Activated CD4-positive, alpha-beta memory T cell treated with anti-CD3 and anti-CD28 coated beads for 36 hours (primary cell): Measurements from ENCODE around the gene ZNF408. TPM values are rescaled to one million over a fixed set of nuclear protein-coding genes. Genes with fewer than 3 reads are reported as not detected.
A peak's percentile ranks its signal among the peaks of the same experiment; 100 is the strongest.
"Not testable (repeated sequence)": the region's sequence is repeated elsewhere in the genome, so short reads cannot be mapped to it uniquely, and the experiment has no call there.

Experiments used
- CTCF ChIA-PET: fragments of 350-600 bp; sonication (Branson Sonifier 250); formaldehyde crosslinking; loops from one replicate; lab custom pipeline; 2021; ENCODE audit warnings: antibody characterized with exemption, inconsistent platforms; lab: Charles Lee
- POLR2A ChIA-PET: fragments of 350-600 bp; sonication (Branson Sonifier 250); formaldehyde crosslinking; loops from one replicate; lab custom pipeline; 2021; ENCODE audit warnings: antibody characterized with exemption; lab: Charles Lee
- DNase-seq: peaks from one replicate; pipeline ENCODE4 v3.0.0-alpha.2; 2020
- H3K27ac Mint-ChIP-seq: one replicate; pipeline ENCODE4 v1.8.0; 2021; ENCODE audit warnings: mixed read lengths
- H3K27me3 Mint-ChIP-seq: one replicate; pipeline ENCODE4 v1.8.0; 2021; ENCODE audit warnings: mixed read lengths
- H3K36me3 Mint-ChIP-seq: one replicate; pipeline ENCODE4 v1.8.0; 2021; ENCODE audit warnings: mixed read lengths
- H3K4me1 Mint-ChIP-seq: one replicate; pipeline ENCODE4 v1.8.0; 2021; ENCODE audit warnings: low read depth, mixed read lengths
- H3K4me3 Mint-ChIP-seq: one replicate; pipeline ENCODE4 v1.8.0; 2021; ENCODE audit warnings: mild to moderate bottlenecking, mixed read lengths
- H3K9me3 Mint-ChIP-seq: one replicate; pipeline ENCODE4 v1.8.0; 2021; ENCODE audit warnings: mixed read lengths
- intact Hi-C: fragments of 100-400 bp; cut with micrococcal nuclease; formaldehyde crosslinking; loops from one replicate; pipeline ENCODE4 v1.15.1; 2023
- total RNA-seq, 2 experiments: library from RNA; stranded (reverse); gene quantifications; one replicate each; pipeline ENCODE4 v1.2.3, GENCODE V29; 2021

Gene ZNF408
- total RNA-seq, 2 experiments from 2014 or later, result 9.4 to 10.7 TPM

DNA sequence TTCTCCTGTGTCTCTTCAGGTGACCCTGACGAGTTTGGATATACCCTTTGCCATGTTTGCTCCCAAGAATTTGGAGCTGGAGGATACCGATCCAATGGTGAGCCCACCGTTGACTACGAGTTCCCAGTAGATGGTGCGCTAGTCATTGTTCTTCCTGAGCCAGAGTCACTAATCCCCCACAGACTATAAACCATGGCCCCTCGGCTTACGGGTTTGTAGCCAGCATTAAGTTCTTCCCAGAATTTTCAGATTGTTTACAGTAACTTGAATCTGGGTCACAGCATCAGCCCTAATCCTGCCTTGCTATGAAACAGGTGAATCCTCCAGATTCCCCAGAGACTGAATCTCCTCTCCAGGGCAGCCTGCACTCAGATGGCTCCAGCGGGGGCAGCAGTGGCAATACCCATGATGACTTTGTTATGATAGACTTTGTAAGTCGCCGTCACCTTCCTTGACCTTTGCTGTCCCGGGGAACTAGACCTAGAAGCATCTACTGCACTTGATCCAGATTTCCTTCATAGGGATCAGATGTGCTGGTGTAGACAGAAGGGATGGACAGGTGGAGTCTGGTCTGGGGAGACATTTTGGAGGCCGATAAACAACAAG is 32.2 kb upstream of the ZNF408 start:
- ChIA-PET CTCF (interaction anchor here (0.6 kb wide), 1 partner anchor 30 kb away, joined by 3 read pairs; no protein-coding TSS in a partner anchor), POLR2A (no interaction called here)
- H3K27me3 Mint-ChIP-seq, result no peaks in the 10 kb centered on the region
- H3K4me3 Mint-ChIP-seq, result no peak overlapping the region
- no peaks in the 10 kb centered on the region for H3K9me3 Mint-ChIP-seq
- intact Hi-C loops, result no loop called here
- H3K36me3 Mint-ChIP-seq, result peaks cover 26% of the 10 kb centered on the region
- H3K4me1 Mint-ChIP-seq, result peaks cover 43% of the 10 kb centered on the region
- no peak for DNase-seq
- H3K27ac Mint-ChIP-seq, result no peak overlapping the region

DNA sequence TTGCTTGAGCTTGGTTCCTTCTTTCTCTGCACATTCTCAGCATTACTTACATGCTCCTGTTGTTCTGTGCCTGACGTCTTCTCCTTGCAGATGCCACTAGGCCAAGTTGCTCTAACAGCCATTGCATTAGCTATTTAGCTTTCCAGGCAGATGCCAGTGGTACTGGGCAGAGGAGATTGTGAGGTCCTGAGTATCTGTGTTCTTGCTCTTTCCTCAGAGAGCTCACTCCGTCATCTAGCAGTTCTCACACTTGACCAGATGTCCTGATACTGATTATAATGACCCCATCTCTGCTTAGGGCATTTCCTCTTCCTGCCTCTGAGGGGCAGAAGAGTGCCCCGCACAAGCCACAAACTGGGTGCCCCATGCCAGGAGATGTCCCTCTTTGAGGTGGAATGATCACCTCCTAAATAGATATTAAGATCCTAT is 31.1 kb upstream of the ZNF408 start:
- Mint-ChIP-seq H3K36me3 (peaks cover 23% of the 10 kb centered on the region), H3K4me1 (peaks cover 54% of the 10 kb centered on the region), H3K9me3 (no peaks in the 10 kb centered on the region), H3K27ac (peak overlapping the region; percentile 66), H3K27me3 (no peaks in the 10 kb centered on the region), H3K4me3 (no peak overlapping the region)
- ChIA-PET POLR2A (interaction anchor here (0.5 to 0.6 kb wide), 2 partner anchors 15 to 39 kb away, joined by 3 read pairs; no protein-coding TSS in a partner anchor), CTCF (interaction anchor here (0.7 to 1.7 kb wide), 3 partner anchors 33 to 109 kb away, joined by 3 to 6 read pairs (median 4); partner anchors contain the start of genes ATG13 and HARBI1)
- DNase-seq, result peak; percentile 23
- intact Hi-C loops, result loop anchor here (2.0 kb wide), 1 partner anchor 31 kb away; the partner anchor contains the start of genes ARHGAP1 and ZNF408

DNA sequence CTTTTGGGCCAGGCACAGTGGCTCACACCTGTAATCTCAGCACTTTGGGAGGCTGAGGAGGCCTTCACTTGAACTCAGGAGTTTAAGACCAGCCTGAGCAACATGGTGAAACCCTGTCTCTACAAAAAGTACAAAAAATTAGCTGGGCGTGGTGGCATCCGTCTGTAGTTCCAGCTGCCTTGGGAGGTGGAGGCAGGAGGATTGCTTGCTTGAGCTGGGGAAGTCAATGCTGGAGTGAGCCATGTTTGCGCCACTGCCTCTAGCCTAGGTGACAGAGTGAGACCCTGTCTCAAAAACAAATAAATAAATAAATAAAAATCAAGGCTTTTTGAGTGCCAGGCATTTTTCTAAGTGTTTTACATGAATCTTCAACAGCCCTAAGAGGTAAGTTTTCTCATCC is 30.3 kb upstream of the ZNF408 start:
- ChIA-PET POLR2A (interaction anchor here (0.5 to 1.0 kb wide), 4 partner anchors 14 to 109 kb away, joined by 3 to 6 read pairs (median 3); partner anchors contain the start of genes ARHGAP1 and ZNF408), CTCF (interaction anchor here (0.7 to 1.7 kb wide), 5 partner anchors 9 to 141 kb away, joined by 3 to 8 read pairs (median 3); partner anchors contain the start of genes ARHGAP1, ATG13, HARBI1 and ZNF408)
- not testable (repeated sequence) for DNase-seq, H3K9me3 Mint-ChIP-seq, H3K27me3 Mint-ChIP-seq, H3K4me3 Mint-ChIP-seq
- H3K36me3 Mint-ChIP-seq, result peaks cover 20% of the 10 kb centered on the region
- peak overlapping the region; percentile 92 for H3K27ac Mint-ChIP-seq
- peaks cover 62% of the 10 kb centered on the region for H3K4me1 Mint-ChIP-seq
- intact Hi-C loops, result loop anchor here (2.0 kb wide), 1 partner anchor 30 kb away; the partner anchor contains the start of genes ARHGAP1 and ZNF408

GRCh38 chr11:46671958-46672315 is 28.9 kb upstream of the ZNF408 start:
- peak overlapping the region; percentile 92 for H3K27ac Mint-ChIP-seq
- intact Hi-C loops, result loop anchor here (2.0 kb wide), 1 partner anchor 29 kb away; the partner anchor contains the start of genes ARHGAP1 and ZNF408
- peaks cover 72% of the 10 kb centered on the region for H3K4me1 Mint-ChIP-seq
- ChIA-PET CTCF (interaction anchor here (1.1 to 1.4 kb wide), 2 partner anchors 108 to 143 kb away, joined by 3 read pairs; no protein-coding TSS in a partner anchor), POLR2A (no interaction called here)
- no peaks in the 10 kb centered on the region for H3K9me3 Mint-ChIP-seq
- H3K36me3 Mint-ChIP-seq, result peaks cover 18% of the 10 kb centered on the region
- H3K4me3 Mint-ChIP-seq, result no peak overlapping the region
- no peak for DNase-seq
- H3K27me3 Mint-ChIP-seq, result no peaks in the 10 kb centered on the region

GRCh38 chr11:46672381-46672839 is 28.4 kb upstream of the ZNF408 start:
- intact Hi-C loops, result no loop called here
- ChIA-PET CTCF (no interaction called here), POLR2A (no interaction called here)
- Mint-ChIP-seq H3K27ac (peak overlapping the region; percentile 92), H3K4me3 (no peak overlapping the region), H3K36me3 (peaks cover 18% of the 10 kb centered on the region), H3K9me3 (no peaks in the 10 kb centered on the region), H3K4me1 (peaks cover 77% of the 10 kb centered on the region), H3K27me3 (no peaks in the 10 kb centered on the region)
- DNase-seq, result no peak

GRCh38 chr11:46673713-46674462 is 26.9 kb upstream of the ZNF408 start:
- intact Hi-C loops, result no loop called here

DNA sequence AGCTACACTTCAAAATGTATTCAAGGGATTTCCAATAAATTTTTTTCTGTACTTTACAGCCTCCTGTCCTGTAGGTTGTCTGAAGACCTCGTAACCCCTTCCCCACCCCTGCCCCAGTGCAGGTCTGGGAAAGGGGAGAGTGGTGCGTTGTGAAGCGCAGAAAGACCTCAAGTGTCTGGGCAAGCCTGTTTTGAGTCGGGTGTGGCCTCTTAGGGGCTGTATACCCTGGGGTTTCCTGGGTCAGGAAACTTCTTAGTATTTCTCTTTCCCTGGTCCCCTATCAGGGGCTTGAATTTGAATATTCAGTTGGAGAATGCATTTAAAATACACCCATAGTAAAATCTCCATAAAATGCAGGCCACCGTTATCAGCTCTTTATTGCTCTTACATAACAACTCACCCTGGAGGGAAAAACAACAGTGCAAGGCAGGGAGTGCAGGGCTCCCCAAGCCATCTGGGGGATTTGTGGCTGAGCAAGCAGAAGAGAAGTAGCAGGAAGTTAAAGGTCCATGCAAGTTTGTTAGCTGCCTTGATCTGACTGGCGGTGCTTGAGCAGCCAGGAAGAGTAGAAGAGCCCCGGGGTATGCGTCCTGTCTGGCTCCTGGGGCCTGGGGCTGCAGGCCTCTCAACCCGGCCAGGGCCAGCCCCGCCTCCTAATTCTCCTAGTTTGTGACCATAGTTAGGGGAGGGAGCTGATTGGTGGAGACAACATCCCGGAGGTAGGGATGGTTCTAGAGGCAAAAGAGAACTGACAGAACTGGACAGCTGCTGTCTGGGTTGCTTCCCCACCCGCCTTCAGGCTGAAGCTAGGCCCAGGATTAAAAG is 26.2 kb upstream of the ZNF408 start:
- intact Hi-C loops, result no loop called here
- Mint-ChIP-seq H3K27me3 (no peaks in the 10 kb centered on the region), H3K4me3 (no peak overlapping the region), H3K9me3 (no peaks in the 10 kb centered on the region), H3K36me3 (peaks cover 19% of the 10 kb centered on the region), H3K4me1 (peaks cover 73% of the 10 kb centered on the region), H3K27ac (peak overlapping the region; percentile 81)
- peak; percentile 27 for DNase-seq
- ChIA-PET CTCF (interaction anchor here (1.4 kb wide), 1 partner anchor 185 kb away, joined by 3 read pairs; no protein-coding TSS in a partner anchor), POLR2A (interaction anchor here (1.2 kb wide), 1 partner anchor 10 kb away, joined by 3 read pairs; no protein-coding TSS in a partner anchor)

More at GRCh38 chr11:46673713-46674462, 26.9 kb upstream of the ZNF408 start:
- Mint-ChIP-seq H3K27me3 (no peaks in the 10 kb centered on the region), H3K36me3 (peaks cover 21% of the 10 kb centered on the region), H3K9me3 (no peaks in the 10 kb centered on the region), H3K4me3 (no peak overlapping the region), H3K27ac (peak overlapping the region; percentile 81), H3K4me1 (peaks cover 79% of the 10 kb centered on the region)
- DNase-seq, result no peak
- ChIA-PET POLR2A (interaction anchor here (1.2 kb wide), 1 partner anchor 10 kb away, joined by 3 read pairs; no protein-coding TSS in a partner anchor), CTCF (interaction anchor here (0.6 kb wide), 1 partner anchor 127 kb away, joined by 3 read pairs; no protein-coding TSS in a partner anchor)

- H3K4me1 Mint-ChIP-seq, result peaks cover 68% of the 10 kb centered on the region
- peaks cover 16% of the 10 kb centered on the region for H3K36me3 Mint-ChIP-seq
- intact Hi-C loops, result no loop called here
- ChIA-PET CTCF (interaction anchor here (1.4 kb wide), 1 partner anchor 185 kb away, joined by 3 read pairs; no protein-coding TSS in a partner anchor), POLR2A (interaction anchor here (0.6 to 1.2 kb wide), 2 partner anchors 9 kb away, joined by 3 read pairs; no protein-coding TSS in a partner anchor)
- H3K4me3 Mint-ChIP-seq, result no peak overlapping the region
- H3K27me3 Mint-ChIP-seq, result no peaks in the 10 kb centered on the region
- no peaks in the 10 kb centered on the region for H3K9me3 Mint-ChIP-seq
- peak overlapping the region; percentile 81 for H3K27ac Mint-ChIP-seq
- DNase-seq, result no peak
Observed at GRCh38 chr11:46675288-46675851, 25.5 kb upstream of the ZNF408 start.

GRCh38 chr11:46675949-46676348 is 24.9 kb upstream of the ZNF408 start:
- intact Hi-C loops, result no loop called here
- Mint-ChIP-seq H3K9me3 (no peaks in the 10 kb centered on the region), H3K27ac (peak overlapping the region; percentile 54), H3K36me3 (peaks cover 19% of the 10 kb centered on the region), H3K27me3 (no peaks in the 10 kb centered on the region), H3K4me1 (peaks cover 64% of the 10 kb centered on the region), H3K4me3 (no peak overlapping the region)
- ChIA-PET POLR2A (interaction anchor here (0.6 kb wide), 1 partner anchor 9 kb away, joined by 3 read pairs; no protein-coding TSS in a partner anchor), CTCF (interaction anchor here (1.4 kb wide), 1 partner anchor 186 kb away, joined by 3 read pairs; no protein-coding TSS in a partner anchor)
- DNase-seq, result no peak

DNA sequence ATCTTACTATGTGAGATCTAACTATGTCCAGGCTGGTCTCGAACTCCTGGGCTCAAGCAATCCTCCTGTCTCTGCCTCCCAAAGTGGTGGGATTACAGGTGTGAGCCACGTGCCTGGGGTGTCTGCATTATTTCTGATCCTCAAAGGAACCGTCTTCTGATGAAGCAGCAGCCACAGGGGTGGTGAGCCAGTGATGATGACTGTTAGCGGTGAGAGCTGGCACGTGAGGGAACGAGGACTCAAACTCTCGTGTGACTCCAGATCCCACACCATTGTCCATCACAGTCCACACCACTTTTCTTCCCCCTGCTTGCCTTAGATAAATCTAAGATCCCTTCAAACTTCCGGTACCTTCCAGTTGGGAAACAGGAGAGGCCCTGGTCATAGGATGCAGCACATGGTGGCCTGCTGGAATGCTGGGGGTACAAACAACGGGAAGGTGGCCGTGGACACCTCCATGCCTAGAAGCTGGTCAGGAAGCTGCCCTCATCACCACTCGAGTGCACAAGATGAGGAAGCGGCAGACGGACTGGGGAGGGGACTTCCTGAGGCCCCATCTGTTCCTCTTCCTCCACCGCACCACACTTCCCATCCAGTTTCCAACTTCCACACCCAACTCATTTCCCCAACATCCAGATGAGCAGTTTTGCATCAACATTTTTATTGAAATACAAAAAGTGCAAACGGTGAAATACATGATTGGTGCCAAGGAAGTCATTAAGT is 24.2 kb upstream of the ZNF408 start:
- ChIA-PET POLR2A (no interaction called here), CTCF (no interaction called here)
- Mint-ChIP-seq H3K9me3 (no peaks in the 10 kb centered on the region), H3K36me3 (peaks cover 16% of the 10 kb centered on the region), H3K4me1 (peaks cover 57% of the 10 kb centered on the region), H3K27me3 (no peaks in the 10 kb centered on the region), H3K4me3 (no peak overlapping the region), H3K27ac (peak overlapping the region; percentile 53)
- DNase-seq, result no peak
- intact Hi-C loops, result no loop called here
